CD14-positive monocyte (primary cell): ENCODE data around the gene MLH1. TPM values are rescaled to one million over a fixed set of nuclear protein-coding genes. Genes with fewer than 3 reads are reported as not detected.

Experiments
- DNase-seq, 3 donors: peaks; one replicate each; pipeline ENCODE4 v3.0.0-alpha.2; 2011 to 2022
- H2AFZ ChIP-seq: 2 replicates; pipeline ENCODE4 v1.6.0; 2012; ENCODE audit warnings: mild to moderate bottlenecking, low read depth, low read length, inconsistent platforms; ENCODE audit not compliant: insufficient read depth, poor library complexity, severe bottlenecking
- H3K27ac ChIP-seq, 2 donors: 1 replicate in 1 of 2; 2 replicates in 1 of 2; pipeline ENCODE4 v1.5.1; 2012 to 2013; ENCODE audit warnings: low read length in 2 of 2, control low read depth in 1 of 2, inconsistent platforms in 1 of 2, low read depth in 1 of 2, mild to moderate bottlenecking in 1 of 2
- H3K27me3 ChIP-seq, 2 donors: one replicate each; pipeline versions ENCODE4 v1.6.0 to v1.6.1; 2011 to 2013; ENCODE audit warnings: low read length in 2 of 2; ENCODE audit not compliant: control insufficient read depth in 2 of 2, insufficient read depth in 2 of 2
- H3K36me3 ChIP-seq, 2 donors: replicated peaks in 1 of 2; 1 replicate in 1 of 2; 2 replicates in 1 of 2; pipeline versions ENCODE4 v1.5.1 to v1.6.1; 2012 to 2013; ENCODE audit warnings: low read length in 2 of 2, control low read depth in 1 of 2, inconsistent platforms in 1 of 2, mild to moderate bottlenecking in 1 of 2; ENCODE audit not compliant: insufficient read depth in 2 of 2, control insufficient read depth in 1 of 2
- H3K4me1 ChIP-seq, 2 donors: 1 replicate in 1 of 2; 2 replicates in 1 of 2; pipeline versions ENCODE4 v1.5.1 to v1.6.1; 2012 to 2013; ENCODE audit warnings: low read length in 2 of 2, control low read depth in 1 of 2, inconsistent platforms in 1 of 2, mild to moderate bottlenecking in 1 of 2, moderate library complexity in 1 of 2; ENCODE audit not compliant: insufficient read depth in 2 of 2, control insufficient read depth in 1 of 2
- H3K4me2 ChIP-seq: replicated peaks from 2 replicates; pipeline ENCODE3; 2012; ENCODE audit warnings: low read length, moderate library complexity, mild to moderate bottlenecking; ENCODE audit not compliant: poor library complexity, severe bottlenecking; ENCODE audit errors: extremely low read depth
- H3K4me3 ChIP-seq, 3 experiments: fragments of 200-600 bp in 1 of 3; sonication (generic) in 1 of 3; replicated peaks in 1 of 3; 1 replicate in 2 of 3; 2 replicates in 1 of 3; pipeline ENCODE4 v1.5.1; 2011 to 2013; ENCODE audit warnings: low read length in 3 of 3, mild to moderate bottlenecking in 3 of 3, control low read depth in 2 of 3, low read depth in 2 of 3, inconsistent platforms in 1 of 3, moderate library complexity in 1 of 3
- H3K79me2 ChIP-seq: 2 replicates; pipeline ENCODE4 v1.6.0; 2012; ENCODE audit warnings: mild to moderate bottlenecking, control low read depth, inconsistent platforms, low read length, moderate library complexity; ENCODE audit not compliant: insufficient read depth
- H3K9ac ChIP-seq: 2 replicates; pipeline ENCODE4 v1.6.0; 2017; ENCODE audit warnings: low read length, mild to moderate bottlenecking; ENCODE audit not compliant: insufficient read depth, poor library complexity, severe bottlenecking
- H3K9me3 ChIP-seq, 2 donors: replicated peaks in 1 of 2; 1 replicate in 1 of 2; 2 replicates in 1 of 2; pipeline versions ENCODE4 v1.5.1 to v1.6.1; 2012 to 2013; ENCODE audit warnings: low read length in 2 of 2, control low read depth in 1 of 2; ENCODE audit not compliant: control insufficient read depth in 1 of 2, insufficient read depth in 1 of 2
- H4K20me1 ChIP-seq: 2 replicates; pipeline ENCODE4 v1.6.0; 2012; ENCODE audit warnings: mild to moderate bottlenecking, low read length, control low read depth, moderate library complexity; ENCODE audit not compliant: insufficient read depth
- H3K27ac Mint-ChIP-seq, 7 donors: one replicate each; pipeline ENCODE4 v1.8.0; 2020; ENCODE audit warnings: mild to moderate bottlenecking in 7 of 7, mixed read lengths in 7 of 7, moderate library complexity in 6 of 7, inconsistent platforms in 2 of 7
- H3K27me3 Mint-ChIP-seq, 3 donors: one replicate each; pipeline ENCODE4 v1.8.0; 2021 to 2022; ENCODE audit warnings: low read depth in 3 of 3, mild to moderate bottlenecking in 3 of 3, mixed read lengths in 3 of 3, moderate library complexity in 3 of 3, inconsistent platforms in 1 of 3
- H3K36me3 Mint-ChIP-seq, 2 donors: one replicate each; pipeline ENCODE4 v1.8.0; 2020; ENCODE audit warnings: mixed read lengths in 2 of 2, inconsistent platforms in 1 of 2, mild to moderate bottlenecking in 1 of 2
- H3K4me1 Mint-ChIP-seq: one replicate; pipeline ENCODE4 v1.8.0; 2020; ENCODE audit warnings: mild to moderate bottlenecking, mixed read lengths
- H3K4me3 Mint-ChIP-seq, 2 donors: one replicate each; pipeline ENCODE4 v1.8.0; 2020; ENCODE audit warnings: mild to moderate bottlenecking in 2 of 2, mixed read lengths in 2 of 2, moderate library complexity in 1 of 2
- H3K9me3 Mint-ChIP-seq, 7 donors: one replicate each; pipeline ENCODE4 v1.8.0; 2020 to 2022; ENCODE audit warnings: mixed read lengths in 7 of 7, mild to moderate bottlenecking in 6 of 7, moderate library complexity in 6 of 7, inconsistent platforms in 2 of 7
- WGBS: methylation state at CpG from one replicate; pipeline ENCODE4 v1.1.5; 2013; ENCODE audit warnings: missing lambda C conversion rate; ENCODE audit not compliant: insufficient coverage; 5-methylcytosine and 5-hydroxymethylcytosine counted together
- intact Hi-C, 2 donors: fragments of 100-400 bp; cut with micrococcal nuclease; formaldehyde crosslinking; loops; one replicate each; pipeline versions ENCODE4 v1.15.0 to v1.15.1; 2023
- polyA plus RNA-seq, 3 donors: library from polyadenylated mRNA; depleted of rRNA in 1 of 3; unstranded in 2 of 3; stranded (reverse) in 1 of 3; fragments of 300-500 nt in 2 of 3; fragments of >200 nt in 1 of 3; fragmentation: Illumina TruSeq in 2 of 3; gene quantifications; 1 replicate in 2 of 3; 2 replicates in 1 of 3; pipeline ENCODE4 v1.2.3, GENCODE V29; 2012 to 2021
- TF ChIP-seq, protein P1 (sequence below): fragments of 200-600 bp; IDR thresholded peaks from one replicate; pipeline ENCODE4 v1.8.0; 2022; ENCODE audit warnings: antibody characterized with exemption, mild to moderate bottlenecking

Gene MLH1
- polyA plus RNA-seq, 3 donors, result 13.7 to 19.7 (median 18.5) TPM

DNA sequence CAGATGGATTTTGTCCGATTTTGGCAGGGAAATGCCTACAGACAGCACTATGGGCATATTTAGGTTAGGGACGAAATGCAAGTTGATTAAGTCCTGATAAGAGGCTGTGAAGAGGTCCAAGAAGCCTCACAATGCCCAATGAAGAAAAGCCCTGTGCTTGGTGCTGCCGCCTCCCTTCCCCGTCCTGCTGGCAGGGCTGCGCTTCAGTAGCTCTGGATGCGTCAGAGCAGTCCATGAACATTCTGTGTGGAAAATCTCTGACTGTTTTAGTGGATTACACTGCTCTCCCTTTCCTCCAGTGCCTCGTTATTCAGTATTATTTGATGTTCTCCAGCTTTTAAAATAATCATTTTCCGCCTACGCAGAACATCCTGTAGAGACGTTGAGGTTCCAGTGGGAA is 39.6 kb downstream of the MLH1 start:
- 100% methylated on average over 3 of the region's 10 CpGs for WGBS
- no peak overlapping the region for H2AFZ ChIP-seq
- no peak overlapping the region for H3K9ac ChIP-seq
- DNase-seq, result no peak
- H3K9me3 ChIP-seq, result peaks cover 3 to 11% of the 10 kb centered on the region in 2 donors
- H3K36me3 ChIP-seq, result peaks cover 71 to 100% of the 10 kb centered on the region in 2 donors
- H3K36me3 Mint-ChIP-seq, result peaks cover 82 to 91% of the 10 kb centered on the region in 2 donors
- TF ChIP-seq, protein P1, sequence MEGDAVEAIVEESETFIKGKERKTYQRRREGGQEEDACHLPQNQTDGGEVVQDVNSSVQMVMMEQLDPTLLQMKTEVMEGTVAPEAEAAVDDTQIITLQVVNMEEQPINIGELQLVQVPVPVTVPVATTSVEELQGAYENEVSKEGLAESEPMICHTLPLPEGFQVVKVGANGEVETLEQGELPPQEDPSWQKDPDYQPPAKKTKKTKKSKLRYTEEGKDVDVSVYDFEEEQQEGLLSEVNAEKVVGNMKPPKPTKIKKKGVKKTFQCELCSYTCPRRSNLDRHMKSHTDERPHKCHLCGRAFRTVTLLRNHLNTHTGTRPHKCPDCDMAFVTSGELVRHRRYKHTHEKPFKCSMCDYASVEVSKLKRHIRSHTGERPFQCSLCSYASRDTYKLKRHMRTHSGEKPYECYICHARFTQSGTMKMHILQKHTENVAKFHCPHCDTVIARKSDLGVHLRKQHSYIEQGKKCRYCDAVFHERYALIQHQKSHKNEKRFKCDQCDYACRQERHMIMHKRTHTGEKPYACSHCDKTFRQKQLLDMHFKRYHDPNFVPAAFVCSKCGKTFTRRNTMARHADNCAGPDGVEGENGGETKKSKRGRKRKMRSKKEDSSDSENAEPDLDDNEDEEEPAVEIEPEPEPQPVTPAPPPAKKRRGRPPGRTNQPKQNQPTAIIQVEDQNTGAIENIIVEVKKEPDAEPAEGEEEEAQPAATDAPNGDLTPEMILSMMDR, result no peak
- H3K4me2 ChIP-seq, result no peak overlapping the region
- no peak overlapping the region for H3K27ac Mint-ChIP-seq
- H3K9me3 Mint-ChIP-seq, result peaks cover 4 to 17% (median 10%) of the 10 kb centered on the region in 7 donors
- no peaks in the 10 kb centered on the region for H4K20me1 ChIP-seq
- H3K27me3 ChIP-seq, result no peaks in the 10 kb centered on the region
- peaks cover 0 to 2% (median 0%) of the 10 kb centered on the region in 3 donors for H3K27me3 Mint-ChIP-seq
- no peaks in the 10 kb centered on the region for H3K79me2 ChIP-seq
- H3K4me1 Mint-ChIP-seq, result no peaks in the 10 kb centered on the region
- intact Hi-C loops, result no loop called here
- no peak overlapping the region for H3K4me3 Mint-ChIP-seq
- H3K4me3 ChIP-seq, result no peak overlapping the region
- no peaks in the 10 kb centered on the region for H3K4me1 ChIP-seq
- no peak overlapping the region for H3K27ac ChIP-seq

DNA sequence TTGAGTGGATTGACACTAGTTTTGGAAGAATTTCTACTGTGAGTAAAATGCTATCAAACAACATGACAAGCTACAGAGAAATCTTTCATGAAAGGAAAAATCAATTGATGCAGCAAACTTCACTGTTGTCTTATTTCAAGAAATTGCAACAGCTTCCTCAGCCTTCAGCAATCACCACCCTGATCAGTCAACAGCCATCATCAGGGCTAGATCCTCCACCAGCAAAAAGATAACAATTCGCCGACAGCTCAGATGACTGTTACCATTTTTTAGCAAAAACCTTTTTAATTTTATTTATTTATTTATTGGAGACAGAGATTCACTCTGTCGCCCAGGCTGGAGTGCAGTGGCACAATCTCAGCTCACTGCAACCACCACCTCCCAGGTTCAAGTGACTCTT is 44.0 kb downstream of the MLH1 start:
- Mint-ChIP-seq H3K36me3 (peaks cover 77 to 85% of the 10 kb centered on the region in 2 donors), H3K27me3 (no peaks in the 10 kb centered on the region), H3K4me3 (no peak overlapping the region), H3K9me3 (peaks cover 4 to 15% (median 8%) of the 10 kb centered on the region in 7 donors), H3K4me1 (no peaks in the 10 kb centered on the region), H3K27ac (no peak overlapping the region)
- H3K9ac ChIP-seq, result no peak overlapping the region
- DNase-seq, result no peak
- intact Hi-C loops, result no loop called here
- no peaks in the 10 kb centered on the region for H3K27me3 ChIP-seq
- no peak overlapping the region for H2AFZ ChIP-seq
- no CpG with 5 or more reads among the region's 3 CpGs for WGBS
- H3K4me3 ChIP-seq, result no peak overlapping the region
- H3K9me3 ChIP-seq, result peaks cover 3 to 11% of the 10 kb centered on the region in 2 donors
- H3K36me3 ChIP-seq, result peaks cover 68 to 100% of the 10 kb centered on the region in 2 donors
- no peaks in the 10 kb centered on the region for H3K4me1 ChIP-seq
- H3K4me2 ChIP-seq, result no peak overlapping the region
- H3K27ac ChIP-seq, result no peak overlapping the region
- H4K20me1 ChIP-seq, result no peaks in the 10 kb centered on the region
- TF ChIP-seq, protein P1, result no peak
- no peaks in the 10 kb centered on the region for H3K79me2 ChIP-seq
